Fibroblast of lung (primary cell): Measurements from ENCODE around the gene PRAMEF15.
"Not testable (repeated sequence)": the region's sequence is repeated elsewhere in the genome, so short reads cannot be mapped to it uniquely, and the experiment has no call there.

ENCODE experiments used
- EZH2 ChIP-seq: IDR thresholded peaks from 2 replicates; pipeline ENCODE4 v1.5.1; 2012; ENCODE audit warnings: low read length, control low read depth, mild to moderate bottlenecking; ENCODE audit errors: missing control alignments
- TF ChIP-seq, protein P1 (sequence below), 2 donors: IDR thresholded peaks in 1 of 2; conservative IDR thresholded peaks in 1 of 2; 1 replicate in 1 of 2; 2 replicates in 1 of 2; pipeline ENCODE4 v1.5.1; 2011 to 2012; ENCODE audit warnings: low read length in 2 of 2, control low read depth in 1 of 2, inconsistent platforms in 1 of 2, low read depth in 1 of 2, mild to moderate bottlenecking in 1 of 2

DNA sequence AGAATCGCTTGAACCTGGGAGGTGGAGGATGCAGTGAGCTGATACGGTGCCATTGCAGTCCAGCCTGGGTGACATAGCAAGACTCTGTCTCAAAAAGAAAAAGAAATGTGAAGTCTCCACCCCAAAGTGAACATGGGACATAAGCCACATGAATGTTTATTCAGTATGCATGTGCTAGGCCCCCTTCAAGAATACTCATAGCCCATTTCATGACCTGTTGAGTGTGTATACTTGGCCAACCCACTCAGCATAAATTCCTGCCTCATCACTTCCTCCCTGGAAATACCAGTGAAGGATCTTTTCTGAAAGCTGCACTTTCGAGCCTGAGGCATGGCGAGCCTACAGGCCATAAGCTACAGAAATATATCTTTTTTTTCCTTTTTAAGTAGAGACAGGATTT lies 49.5 kb downstream of the PRAMEF15 start:
- TF ChIP-seq, protein P1, sequence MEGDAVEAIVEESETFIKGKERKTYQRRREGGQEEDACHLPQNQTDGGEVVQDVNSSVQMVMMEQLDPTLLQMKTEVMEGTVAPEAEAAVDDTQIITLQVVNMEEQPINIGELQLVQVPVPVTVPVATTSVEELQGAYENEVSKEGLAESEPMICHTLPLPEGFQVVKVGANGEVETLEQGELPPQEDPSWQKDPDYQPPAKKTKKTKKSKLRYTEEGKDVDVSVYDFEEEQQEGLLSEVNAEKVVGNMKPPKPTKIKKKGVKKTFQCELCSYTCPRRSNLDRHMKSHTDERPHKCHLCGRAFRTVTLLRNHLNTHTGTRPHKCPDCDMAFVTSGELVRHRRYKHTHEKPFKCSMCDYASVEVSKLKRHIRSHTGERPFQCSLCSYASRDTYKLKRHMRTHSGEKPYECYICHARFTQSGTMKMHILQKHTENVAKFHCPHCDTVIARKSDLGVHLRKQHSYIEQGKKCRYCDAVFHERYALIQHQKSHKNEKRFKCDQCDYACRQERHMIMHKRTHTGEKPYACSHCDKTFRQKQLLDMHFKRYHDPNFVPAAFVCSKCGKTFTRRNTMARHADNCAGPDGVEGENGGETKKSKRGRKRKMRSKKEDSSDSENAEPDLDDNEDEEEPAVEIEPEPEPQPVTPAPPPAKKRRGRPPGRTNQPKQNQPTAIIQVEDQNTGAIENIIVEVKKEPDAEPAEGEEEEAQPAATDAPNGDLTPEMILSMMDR (conservative IDR thresholded peaks at IDR 0.05 in 1 of 2, IDR thresholded peaks at IDR 0.05 in 1 of 2; ENCODE audit: low read depth in 1 of 2, low read length in 2 of 2) = not testable (repeated sequence)
- TF ChIP-seq EZH2 = not testable (repeated sequence)
